SHP77 (cell line): ENCODE results near the gene ANKRD17.

Experiments used
- DNase-seq, 2 experiments: peaks; one replicate each; lab custom pipeline; 2025; lab: John Stamatoyannopoulos, UW

ANKRD17 gene

GRCh38 chr4:73103799-73104503 lies 154.6 kb downstream of the ANKRD17 start:
- DNase-seq = no peak

GRCh38 chr4:73099143-73099542 lies 159.5 kb downstream of the ANKRD17 start:
- DNase-seq = no peak

DNA sequence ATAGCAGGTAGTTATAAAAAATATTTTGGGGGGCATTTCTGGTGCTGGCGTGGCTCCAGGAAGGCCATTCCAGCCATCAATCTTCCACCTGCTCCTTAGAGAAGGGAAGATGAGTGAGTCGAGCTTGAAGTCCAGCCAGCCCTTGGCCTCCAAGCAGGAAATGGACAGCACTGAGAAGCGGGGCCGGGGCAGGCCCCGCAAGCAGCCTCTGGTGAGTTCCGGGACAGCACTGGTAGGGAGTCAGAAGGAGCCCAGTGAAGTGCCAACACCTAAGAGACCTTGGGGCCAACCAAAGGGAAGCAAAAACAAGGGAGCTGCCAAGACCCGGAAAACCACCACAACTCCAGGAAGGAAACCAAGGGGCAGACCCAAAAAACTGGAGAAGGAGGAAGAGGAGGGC lies 159.9 kb downstream of the ANKRD17 start:
- no peak for DNase-seq

GRCh38 chr4:73098016-73098415 lies 160.6 kb downstream of the ANKRD17 start:
- no peak for DNase-seq

GRCh38 chr4:73092868-73093267 lies 165.7 kb downstream of the ANKRD17 start:
- no peak for DNase-seq

DNA sequence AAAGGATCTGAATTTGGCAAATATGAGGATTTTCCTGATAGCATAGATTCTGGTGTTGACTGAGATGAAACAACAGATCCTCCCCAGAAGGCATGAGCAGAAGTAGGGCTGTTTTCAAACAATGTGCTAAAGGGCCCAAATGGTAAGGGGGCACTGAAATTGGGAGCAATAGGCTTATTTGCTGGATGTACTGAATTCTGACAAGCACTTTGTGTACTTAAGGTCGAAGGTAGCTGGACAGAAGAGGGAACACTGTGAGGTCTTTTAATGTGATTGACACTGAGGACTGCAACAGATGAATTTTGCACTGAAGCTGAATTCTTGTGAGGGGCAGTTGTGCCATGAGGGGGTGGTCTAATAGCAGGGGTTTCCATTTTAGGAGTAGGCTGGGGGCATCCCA lies 167.9 kb downstream of the ANKRD17 start:
- no peak for DNase-seq

GRCh38 chr4:73087871-73088270 lies 170.7 kb downstream of the ANKRD17 start:
- no peak for DNase-seq

GRCh38 chr4:73086095-73086868 lies 172.3 kb downstream of the ANKRD17 start:
- DNase-seq = no peak

- no peak for DNase-seq
These were observed 177.8 kb downstream of the ANKRD17 start for GRCh38 chr4:73080789-73081188.

DNA sequence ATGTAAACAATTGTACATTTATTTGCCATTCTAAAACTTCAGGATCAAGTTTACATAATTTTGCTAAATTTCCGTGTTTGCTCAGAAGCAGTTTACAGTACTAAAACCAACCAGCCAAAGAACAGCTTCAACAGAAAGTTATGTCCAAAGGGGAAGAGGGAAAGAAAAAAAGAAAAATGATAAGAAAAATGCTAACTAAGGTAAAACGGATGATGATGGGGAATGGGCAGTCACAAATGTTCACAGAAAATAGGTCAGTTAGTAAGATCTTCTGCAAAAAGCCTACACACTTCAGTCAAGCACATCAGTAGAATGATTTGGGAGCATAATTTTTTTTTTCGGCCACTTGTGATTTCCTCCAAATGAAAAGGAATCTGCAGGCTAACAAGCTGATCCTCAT lies 182.8 kb downstream of the ANKRD17 start:
- DNase-seq = no peak

DNA sequence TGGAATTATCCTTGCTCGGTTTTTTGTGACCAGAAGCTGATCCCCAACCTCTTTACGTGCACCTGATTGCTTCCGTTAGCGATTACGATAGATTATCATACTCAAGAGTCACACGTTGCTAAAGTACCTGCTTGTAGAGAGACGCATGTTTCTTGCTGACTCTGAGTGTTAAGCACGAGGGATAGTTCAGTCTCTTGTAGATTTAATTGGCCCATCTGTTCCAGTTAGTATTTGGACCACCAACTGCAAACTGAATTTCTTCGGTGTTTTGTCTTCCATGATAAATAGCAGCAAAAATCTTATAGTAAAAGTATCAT lies 188.6 kb downstream of the ANKRD17 start:
- no peak for DNase-seq

DNA sequence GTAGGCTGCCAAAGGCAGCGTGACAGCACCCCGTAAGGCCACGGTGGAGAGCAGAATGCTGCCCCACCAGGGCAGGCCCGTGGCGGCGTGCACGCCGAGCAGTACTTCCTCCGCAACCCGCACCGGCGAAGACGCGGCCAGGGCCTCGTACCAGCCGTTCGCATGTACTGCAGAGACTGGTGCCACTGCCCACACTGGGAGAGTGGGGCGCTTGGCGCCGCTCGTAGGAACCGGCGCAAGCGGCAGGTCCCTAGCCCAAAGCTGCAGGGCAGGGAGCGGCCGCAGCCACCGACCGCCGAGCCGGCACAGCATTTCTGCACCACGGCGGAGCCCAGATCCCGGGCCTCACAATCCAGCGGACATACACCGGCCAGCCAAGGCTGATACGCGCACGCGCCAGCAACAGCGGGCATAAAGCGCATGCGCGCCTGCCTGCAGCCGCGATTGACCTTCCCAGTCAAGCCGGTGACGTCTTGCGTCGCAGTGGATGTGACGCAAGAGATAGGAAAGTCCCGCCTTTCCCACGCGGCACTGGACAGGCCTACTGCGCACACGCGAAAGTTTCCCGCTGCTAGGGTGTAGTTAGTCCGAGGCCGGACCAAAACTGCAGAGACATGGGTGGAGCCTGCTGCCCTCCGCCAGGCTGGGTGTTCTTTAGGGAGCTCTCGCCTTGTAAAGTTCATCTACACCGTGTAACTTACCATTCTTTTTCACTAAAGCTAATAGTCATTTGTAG lies 189.1 kb downstream of the ANKRD17 start, which contains the start of gene COX18:
Gene COX18, minus strand, starts transcription at position 379 of the 736 bp plus-strand sequence. Its CDS starts 67 bp downstream, at position 312.
- DNase-seq = peak; percentile 93 to 96

- DNase-seq = peak; percentile 41 to 50
These were observed 189.9 kb downstream of the ANKRD17 start for GRCh38 chr4:73068491-73069337.

GRCh38 chr4:73067971-73068394 lies 190.6 kb downstream of the ANKRD17 start:
- DNase-seq = no peak

GRCh38 chr4:73066928-73067327 lies 191.7 kb downstream of the ANKRD17 start:
- no peak for DNase-seq

DNA sequence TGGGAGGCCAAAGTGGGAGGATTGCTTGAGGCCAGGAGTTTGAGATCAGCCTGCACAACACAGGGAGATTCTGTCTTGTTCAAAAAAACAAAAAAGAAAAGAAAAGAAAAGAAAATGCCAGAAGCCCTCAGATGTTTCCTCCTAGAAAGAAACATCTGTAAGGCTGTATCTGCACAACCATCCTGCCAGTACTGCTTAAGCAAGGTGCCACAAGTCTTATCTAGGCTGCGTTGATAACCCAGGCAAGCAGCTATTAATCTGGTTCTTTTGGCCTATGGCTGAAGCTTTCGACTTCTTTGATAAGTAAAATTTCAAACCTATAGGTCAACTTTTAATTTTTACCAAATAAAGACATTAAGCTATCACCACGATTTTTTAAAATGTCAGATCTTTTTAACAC lies 192.2 kb downstream of the ANKRD17 start:
- no peak for DNase-seq

GRCh38 chr4:73064536-73064935 lies 194.1 kb downstream of the ANKRD17 start:
- no peak for DNase-seq

DNA sequence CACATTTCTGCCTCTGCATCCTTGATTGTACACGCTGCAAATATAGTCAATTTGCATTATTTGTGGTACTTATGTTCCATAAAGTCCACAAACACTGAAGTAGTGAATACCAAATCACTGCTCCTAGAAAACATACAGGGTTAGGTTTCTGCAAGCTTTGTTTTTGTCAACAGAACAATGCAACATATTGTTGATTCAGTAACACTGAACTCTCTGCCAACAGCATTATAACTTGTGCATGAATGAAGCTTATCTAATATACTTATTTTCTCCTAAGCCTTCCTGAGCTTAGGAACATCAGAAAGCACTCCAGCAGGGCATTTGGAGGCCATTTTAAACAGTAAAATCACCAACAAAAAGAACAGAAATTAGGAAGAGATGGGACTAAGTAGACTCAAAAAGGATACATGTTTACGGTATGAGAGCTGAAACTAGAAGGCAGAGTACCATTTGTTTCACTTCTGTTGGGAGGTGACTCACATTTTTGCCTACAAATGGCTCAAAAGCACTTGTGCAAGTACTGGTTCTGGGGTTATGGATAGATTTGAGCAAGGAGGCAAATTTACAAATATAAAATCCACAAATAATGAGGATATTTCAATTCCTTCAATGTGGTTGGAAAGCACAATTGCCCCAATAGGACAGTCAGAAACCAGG lies 203.2 kb downstream of the ANKRD17 start:
- no peak for DNase-seq

GRCh38 chr4:73053974-73054480 lies 204.6 kb downstream of the ANKRD17 start:
- DNase-seq = no peak

DNA sequence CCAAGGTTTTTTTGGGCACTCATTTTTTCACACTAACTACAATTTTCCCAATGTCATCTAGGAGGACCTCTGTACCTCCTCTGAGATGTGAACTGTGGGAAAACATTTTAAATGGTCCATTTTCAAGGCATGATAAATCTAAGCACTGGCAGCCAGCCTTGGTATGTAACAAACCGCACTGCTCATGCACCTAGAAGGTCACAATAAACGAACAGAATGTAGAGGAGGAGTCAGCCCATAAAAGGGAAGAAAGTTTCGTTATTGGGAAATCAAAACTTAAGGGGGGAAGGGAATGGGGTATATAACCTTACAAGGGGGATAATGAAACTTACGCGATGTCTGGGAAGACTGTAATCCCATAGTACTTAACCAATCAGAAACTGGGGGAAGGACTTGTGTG lies 205.5 kb downstream of the ANKRD17 start:
- no peak for DNase-seq

DNA sequence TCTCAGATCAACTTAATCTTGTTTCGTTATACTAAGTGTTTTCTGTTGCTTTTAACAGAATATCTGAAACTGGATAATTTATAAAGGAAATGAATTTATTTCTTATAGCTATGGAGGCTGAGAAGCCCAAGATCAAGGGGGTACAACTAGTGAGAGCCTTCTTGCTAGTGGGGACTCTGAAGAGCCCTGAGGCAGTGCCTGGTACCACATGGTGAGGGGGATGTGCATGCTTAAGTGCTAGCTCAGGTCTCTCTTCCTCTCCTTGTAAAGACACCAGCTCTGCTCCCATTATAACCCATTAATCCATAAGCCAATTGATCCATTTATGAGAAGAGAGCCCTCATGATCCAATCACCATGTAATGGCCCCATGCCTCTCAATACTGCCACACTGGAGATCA lies 207.0 kb downstream of the ANKRD17 start:
- no peak for DNase-seq
